ENCODE measurements around the gene ECHDC3.
"Not testable (repeated sequence)": the region's sequence is repeated elsewhere in the genome, so short reads cannot be mapped to it uniquely, and the experiment has no call there.

The ECHDC3 gene

GRCh38 chr10:11742009-11742778 is at the start of gene ECHDC3:
ECHDC3 (plus strand) TSS chr10:11742382; CDS start chr10:11742577, 195 bp downstream.
- peak in 1 of 2 donors; percentile 37 for DNase-seq (ENCODE audit: extremely low read depth in 1 of 2, low read depth in 1 of 2)

DNA sequence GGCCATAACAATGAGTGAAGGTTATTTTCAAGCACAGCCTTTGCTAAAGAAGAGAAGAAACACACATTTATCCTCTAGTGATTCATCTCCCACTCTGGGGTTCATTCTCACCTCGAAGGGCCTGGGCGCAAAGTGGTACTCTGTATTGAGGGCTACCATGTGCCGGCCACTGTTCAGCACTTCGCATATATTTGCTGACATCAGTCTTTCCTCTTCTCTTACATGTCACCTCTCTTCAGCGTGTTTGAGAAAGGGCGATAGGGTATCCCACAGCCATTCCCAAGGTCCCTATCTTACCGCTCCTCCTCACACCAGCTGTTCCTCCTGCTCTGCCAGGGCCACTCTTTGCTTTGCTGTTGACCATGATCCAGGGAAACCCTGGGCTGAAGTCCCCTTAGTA is 48.8 kb upstream of the ECHDC3 start:
- no peak for DNase-seq (ENCODE audit: extremely low read depth in 1 of 2, low read depth in 1 of 2)

DNA sequence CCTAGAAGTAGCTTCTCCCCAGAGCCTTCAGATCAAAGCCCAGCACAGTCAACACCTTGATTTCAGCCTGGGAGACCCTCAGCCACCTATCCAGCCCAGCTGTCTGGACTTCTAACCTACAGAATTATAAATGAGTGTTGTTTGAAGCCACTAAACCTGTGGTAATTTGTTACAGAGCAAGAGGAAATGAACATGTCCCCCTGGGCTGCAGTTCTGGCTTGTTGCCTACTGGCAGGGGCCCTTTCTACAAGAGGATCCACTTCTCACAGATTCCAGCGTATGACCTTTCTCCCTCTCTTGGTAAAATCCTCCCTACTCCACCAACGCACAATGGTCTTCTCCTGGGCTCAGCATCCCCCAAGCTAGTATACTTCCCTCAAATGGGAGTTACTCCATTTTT is 46.4 kb upstream of the ECHDC3 start:
- no peak for DNase-seq (ENCODE audit: extremely low read depth in 1 of 2, low read depth in 1 of 2)

- DNase-seq (ENCODE audit: extremely low read depth in 1 of 2, low read depth in 1 of 2), result no peak
Measured at GRCh38 chr10:11697718-11698527, 44.3 kb upstream of the ECHDC3 start.

DNA sequence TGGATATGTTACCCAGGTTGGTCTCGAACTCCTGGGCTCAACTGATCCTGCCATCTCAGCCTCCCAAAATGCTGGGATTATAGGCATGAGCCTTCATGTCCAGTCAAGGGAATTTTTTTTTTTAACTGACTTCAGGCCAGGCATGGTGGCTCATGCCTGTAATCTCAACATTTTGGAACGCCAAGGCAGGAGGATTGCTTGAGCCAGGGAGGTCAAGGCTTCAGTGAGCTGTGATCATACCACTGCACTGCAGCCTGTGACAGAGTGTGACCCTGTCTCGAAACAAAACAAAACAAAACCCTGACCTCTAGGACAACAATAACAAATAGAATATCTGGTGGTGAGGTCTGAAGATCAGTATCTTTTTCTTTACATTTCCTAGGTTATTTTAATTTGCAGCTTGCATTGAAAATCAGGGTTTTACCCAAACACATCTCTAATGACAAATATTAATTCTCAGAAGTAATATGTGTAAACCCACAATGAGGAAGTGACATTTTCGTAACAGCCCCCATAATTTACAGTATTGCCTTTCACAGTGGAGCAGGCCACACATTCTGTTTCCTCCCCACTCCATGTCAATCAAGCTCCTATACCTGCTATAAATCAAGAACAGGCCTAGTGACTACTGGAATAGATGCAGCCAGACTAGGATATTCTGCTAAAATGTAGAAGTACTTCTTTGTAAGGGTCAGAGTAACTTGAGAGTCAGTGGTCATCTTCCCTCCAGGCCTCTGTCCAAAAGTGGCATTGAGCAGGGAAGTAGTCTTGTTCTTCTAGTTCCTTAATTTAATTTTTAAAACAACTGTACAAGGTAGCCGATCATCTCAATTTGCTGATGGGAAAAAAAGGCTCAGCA is 43.3 kb upstream of the ECHDC3 start:
- DNase-seq (ENCODE audit: extremely low read depth in 1 of 2, low read depth in 1 of 2), result no peak

DNA sequence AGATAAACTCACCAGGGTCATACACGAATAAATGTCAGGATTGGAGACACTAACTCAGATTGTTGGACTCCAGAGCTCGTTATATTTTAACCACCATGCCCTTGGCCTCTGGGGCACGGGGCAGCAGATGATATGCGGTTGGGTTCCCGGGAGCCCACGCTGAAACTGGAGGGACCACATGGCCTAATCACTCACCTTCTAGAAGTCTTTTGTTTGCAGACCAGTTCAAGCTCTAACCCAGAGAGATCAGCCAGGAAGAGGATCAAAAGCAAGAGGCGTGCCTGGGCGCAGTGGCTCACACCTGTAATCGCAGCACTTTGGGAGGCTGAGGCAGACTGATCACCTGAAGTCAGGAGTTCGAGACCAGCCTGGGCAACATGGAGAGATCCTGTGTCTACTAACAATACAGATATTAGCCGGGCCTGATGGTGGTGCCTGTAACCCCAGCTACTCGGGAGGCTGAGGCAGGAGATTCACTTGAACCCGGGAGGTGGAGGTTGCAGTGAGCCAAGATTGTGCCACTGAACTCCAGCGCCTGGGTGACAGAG is 42.6 kb upstream of the ECHDC3 start:
- no peak for DNase-seq (ENCODE audit: extremely low read depth in 1 of 2, low read depth in 1 of 2)

DNA sequence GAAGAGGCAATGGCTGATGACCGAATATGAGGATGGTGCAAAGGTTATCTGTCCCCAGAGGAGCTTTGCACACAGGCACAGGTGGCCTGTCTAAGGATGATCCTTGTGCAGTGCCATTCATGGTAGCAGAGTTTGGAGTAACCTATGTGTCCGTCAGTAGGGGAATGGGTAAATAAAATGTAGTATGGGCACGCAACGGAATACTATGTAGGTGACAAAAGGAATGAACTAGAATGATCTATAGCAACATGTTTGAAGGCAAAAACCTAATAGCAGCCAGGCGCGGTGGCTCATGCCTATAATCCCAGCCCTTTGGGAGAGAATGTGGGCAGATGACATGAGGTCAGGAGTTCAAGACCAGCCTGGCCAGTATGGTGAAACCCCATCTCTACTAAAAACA is 41.6 kb upstream of the ECHDC3 start:
- no peak for DNase-seq (ENCODE audit: extremely low read depth in 1 of 2, low read depth in 1 of 2)

GRCh38 chr10:11701451-11702095 is 40.6 kb upstream of the ECHDC3 start:
- no peak for DNase-seq (ENCODE audit: extremely low read depth in 1 of 2, low read depth in 1 of 2)

DNA sequence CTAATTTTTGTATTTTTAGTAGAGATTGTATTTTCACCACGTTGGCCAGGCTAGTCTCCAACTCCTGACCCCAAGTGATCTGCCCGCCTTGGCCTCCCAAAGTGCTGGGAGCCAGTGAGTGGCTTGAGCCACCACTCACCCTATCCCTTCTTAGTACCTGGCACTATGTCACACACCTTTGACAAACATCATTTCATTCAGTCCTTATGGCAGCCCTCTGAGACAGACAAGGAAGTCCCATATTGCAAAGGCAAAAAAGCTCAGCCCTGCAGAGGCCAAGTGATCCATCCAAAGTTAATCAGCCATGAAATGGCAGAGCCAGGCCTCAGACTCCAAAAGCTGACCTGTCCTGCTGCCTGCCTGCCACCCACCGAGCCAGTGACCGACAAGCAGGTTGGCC is 39.9 kb upstream of the ECHDC3 start:
- DNase-seq (ENCODE audit: extremely low read depth in 1 of 2, low read depth in 1 of 2), result no peak

DNA sequence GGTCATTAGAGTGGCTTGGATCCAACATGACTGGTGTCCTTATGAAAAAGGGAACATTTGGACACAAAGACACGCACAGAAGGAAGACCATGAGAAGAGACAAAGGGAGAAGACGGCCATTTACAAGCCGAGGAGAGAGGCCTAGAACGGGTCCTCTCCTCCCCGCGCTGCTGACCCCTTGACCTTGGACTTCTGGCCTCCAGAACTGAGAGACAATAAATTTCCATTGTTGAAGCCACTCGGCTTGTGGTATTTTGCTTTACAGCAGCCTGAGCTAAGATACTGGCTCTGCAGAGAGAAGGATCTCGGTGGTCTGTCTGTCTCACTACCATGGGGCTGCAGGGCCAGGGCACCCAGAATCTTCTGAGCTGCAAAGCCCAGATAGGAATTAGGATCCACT is 38.1 kb upstream of the ECHDC3 start:
- no peak for DNase-seq (ENCODE audit: extremely low read depth in 1 of 2, low read depth in 1 of 2)

DNA sequence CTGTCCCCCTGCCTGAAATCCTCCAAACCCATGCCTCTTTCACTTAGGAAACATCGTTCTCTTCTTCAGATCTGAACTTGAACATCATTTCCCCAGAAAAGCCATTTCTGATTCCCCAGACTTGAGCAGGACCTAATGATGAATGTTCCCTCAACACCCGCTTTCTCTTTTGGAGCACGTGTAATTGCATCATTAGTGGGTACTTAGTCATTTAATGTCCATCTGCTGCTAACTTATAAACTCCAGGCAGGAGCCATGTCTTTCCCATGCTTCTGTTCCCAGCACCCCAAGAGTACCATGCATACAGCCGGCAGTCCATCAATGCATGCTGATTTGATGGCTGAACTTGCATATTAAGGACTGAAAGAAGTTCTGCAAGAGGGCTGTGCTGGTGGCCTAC is 36.5 kb upstream of the ECHDC3 start:
- DNase-seq (ENCODE audit: extremely low read depth in 1 of 2, low read depth in 1 of 2), result no peak

- DNase-seq (ENCODE audit: extremely low read depth in 1 of 2, low read depth in 1 of 2), result no peak
Measured at GRCh38 chr10:11706895-11707567, 35.2 kb upstream of the ECHDC3 start.

- no peak for DNase-seq (ENCODE audit: extremely low read depth in 1 of 2, low read depth in 1 of 2)
Measured at GRCh38 chr10:11707624-11708350, 34.4 kb upstream of the ECHDC3 start.

GRCh38 chr10:11708801-11709200 is 33.4 kb upstream of the ECHDC3 start:
- not testable (repeated sequence) for DNase-seq (ENCODE audit: extremely low read depth in 1 of 2, low read depth in 1 of 2)

- DNase-seq (ENCODE audit: extremely low read depth in 1 of 2, low read depth in 1 of 2), result no peak
Measured at GRCh38 chr10:11712744-11713143, 29.4 kb upstream of the ECHDC3 start.

- no peak for DNase-seq (ENCODE audit: extremely low read depth in 1 of 2, low read depth in 1 of 2)
Measured at GRCh38 chr10:11713186-11713743, 28.9 kb upstream of the ECHDC3 start.

DNA sequence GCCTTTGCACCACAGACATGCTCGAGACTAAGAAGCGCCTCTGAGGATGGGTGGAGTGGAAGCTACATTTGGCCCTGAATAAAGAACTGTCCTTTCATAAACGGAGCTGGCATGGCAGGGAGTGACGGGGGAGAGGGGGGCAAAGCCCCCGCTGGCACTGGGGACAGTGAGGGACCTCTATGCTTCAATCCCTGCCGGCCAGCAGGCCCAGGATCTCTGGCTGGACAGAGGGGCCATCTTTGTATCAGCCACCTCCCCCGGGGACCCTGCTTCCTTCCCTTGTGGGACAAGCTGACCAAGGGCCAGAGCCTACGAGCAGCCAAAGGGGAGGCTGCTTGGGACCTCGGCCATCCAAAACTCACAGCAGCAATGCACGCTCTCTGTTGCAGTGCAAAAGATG is 28.2 kb upstream of the ECHDC3 start:
- DNase-seq (ENCODE audit: extremely low read depth in 1 of 2, low read depth in 1 of 2), result no peak

DNA sequence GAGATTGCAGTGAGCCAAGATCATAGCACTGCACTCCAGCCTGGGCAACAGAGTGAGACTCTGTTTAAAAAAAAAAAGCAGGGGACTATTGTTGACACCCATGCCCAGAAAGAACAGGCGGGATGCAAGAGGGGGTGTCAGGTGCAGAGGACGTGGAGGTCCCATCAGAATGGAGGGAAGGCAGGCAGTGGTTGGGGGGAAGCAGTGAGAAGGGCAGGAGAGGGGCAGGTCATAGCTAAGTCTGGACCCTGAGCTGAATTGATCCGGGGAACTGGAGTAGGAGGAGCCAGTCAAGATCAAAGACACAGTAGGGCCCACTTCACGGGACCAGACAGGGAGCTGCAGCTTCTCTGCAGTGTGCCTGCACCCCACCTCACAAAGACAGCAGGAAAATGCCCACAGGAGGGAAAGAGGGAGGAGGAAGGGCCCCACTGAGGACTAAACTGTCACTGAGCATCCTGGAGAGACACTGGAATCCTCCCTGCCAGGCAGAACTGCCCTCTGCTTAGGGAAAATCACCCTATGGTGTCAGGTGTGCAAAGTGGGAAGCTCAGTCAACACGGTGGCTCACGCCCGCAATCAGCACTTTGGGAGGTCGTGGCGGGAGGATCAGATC is 27.3 kb upstream of the ECHDC3 start:
- no peak for DNase-seq (ENCODE audit: extremely low read depth in 1 of 2, low read depth in 1 of 2)
